OCI-LY3 (cell line): Measurements from ENCODE around the gene UNCX.

Experiments
- H2AFZ ChIP-seq: fragments of 200-600, 300-600 bp; shearing (Covaris generic); 2 replicates; pipeline ENCODE4 v1.6.0; 2014; ENCODE audit warnings: antibody characterized with exemption, low read depth, low read length
- H3K27ac ChIP-seq: fragments of 200-600, 300-600 bp; sonication (generic); 2 replicates; pipeline ENCODE4 v1.5.1; 2014; ENCODE audit warnings: mild to moderate bottlenecking, low read length, moderate library complexity, mixed read lengths
- H3K27me3 ChIP-seq: fragments of 200-600, 300-600 bp; sonication (generic); 2 replicates; pipeline ENCODE4 v1.6.1; 2014; ENCODE audit warnings: low read depth, low read length, mixed read lengths
- H3K36me3 ChIP-seq: fragments of 200-600, 300-600 bp; sonication (generic); replicated peaks from 2 replicates; pipeline ENCODE3; 2014; ENCODE audit warnings: low read depth, low read length, mixed read lengths
- H3K4me1 ChIP-seq: fragments of 300-600, 200-600 bp; sonication (generic); 2 replicates; pipeline ENCODE4 v1.6.1; 2014; ENCODE audit warnings: low read length, mixed read lengths
- H3K4me2 ChIP-seq: fragments of 200-600, 300-600 bp; sonication (generic); 2 replicates; pipeline ENCODE4 v1.6.1; 2014; ENCODE audit warnings: low read length, mixed read lengths
- H3K4me3 ChIP-seq: fragments of 300-600, 200-600 bp; sonication (generic); 2 replicates; pipeline ENCODE4 v1.5.1; 2014; ENCODE audit warnings: antibody characterized with exemption, mild to moderate bottlenecking, low read length, moderate library complexity
- H3K79me2 ChIP-seq: fragments of 300-600, 200-600 bp; shearing (Covaris generic); 2 replicates; pipeline ENCODE4 v1.6.1; 2014; ENCODE audit warnings: mild to moderate bottlenecking, low read length, mixed read lengths
- H3K9ac ChIP-seq: fragments of 300-600, 200-600 bp; shearing (Covaris generic); 2 replicates; pipeline ENCODE4 v1.6.0; 2014; ENCODE audit warnings: mild to moderate bottlenecking, low read length, moderate library complexity
- H3K9me3 ChIP-seq: fragments of 200-600, 300-600 bp; shearing (Covaris generic); 2 replicates; pipeline ENCODE4 v1.6.1; 2014; ENCODE audit warnings: low read length, mixed read lengths; ENCODE audit not compliant: insufficient read depth
- H4K20me1 ChIP-seq: fragments of 200-600, 300-600 bp; sonication (generic); 2 replicates; pipeline ENCODE4 v1.6.1; 2016; ENCODE audit warnings: low read length, mixed read lengths; ENCODE audit not compliant: insufficient read depth
- EZH2phosphoT487 ChIP-seq: fragments of 200-600 bp; shearing (Covaris generic); IDR thresholded peaks from 2 replicates; pipeline ENCODE4 v1.6.1; 2018; ENCODE audit warnings: antibody characterized with exemption, mixed run types, low read depth
- TF ChIP-seq, protein P1 (sequence below): fragments of 200-600, 300-600 bp; sonication (generic); IDR thresholded peaks from 2 replicates; pipeline ENCODE4 v1.5.1; 2014; ENCODE audit warnings: antibody characterized with exemption, low read length, low read depth

Gene UNCX

DNA sequence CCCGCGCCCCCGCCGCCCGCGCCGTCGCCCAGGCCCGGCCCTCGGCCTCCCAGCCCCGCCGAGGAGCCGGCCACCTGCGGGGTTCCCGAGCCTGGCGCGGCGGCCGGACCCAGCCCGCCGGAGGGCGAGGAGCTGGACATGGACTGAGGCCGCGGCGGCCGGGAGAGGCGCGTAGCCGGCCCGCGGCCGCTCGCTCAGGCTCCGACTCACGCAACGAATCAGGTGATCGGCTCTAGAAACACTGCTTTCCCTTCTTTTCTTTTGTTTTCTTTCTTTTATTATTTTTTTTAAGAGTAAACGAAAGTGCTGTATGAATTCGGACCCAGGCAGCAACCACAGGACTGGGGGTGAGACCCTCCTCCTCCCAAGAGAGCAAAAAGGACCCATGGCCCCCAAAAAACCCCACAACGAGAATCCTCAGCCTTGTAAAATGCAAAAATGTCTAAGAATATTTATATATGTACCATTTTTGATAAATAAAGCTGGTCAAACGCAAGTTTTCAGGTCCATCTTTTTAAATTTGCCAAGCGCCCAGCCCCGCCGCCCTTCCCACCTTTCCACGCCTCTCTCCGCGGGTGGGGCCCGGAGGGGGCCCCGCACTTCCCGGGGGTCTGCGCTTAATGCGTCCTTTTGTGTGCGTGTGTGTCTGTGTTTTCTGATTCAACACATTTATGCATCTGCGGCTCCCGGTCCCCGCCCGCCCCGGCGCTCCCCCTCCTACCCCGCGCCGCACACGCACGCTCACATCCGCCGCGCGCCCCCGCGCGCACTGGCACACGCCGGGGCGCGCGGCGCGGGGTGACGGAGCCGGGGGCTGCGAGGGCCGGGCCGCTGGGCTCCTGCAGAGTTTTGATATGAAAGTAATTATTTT is 4.4 kb downstream of the UNCX start:
- Histone ChIP-seq H3K27me3 (no peaks in the 10 kb centered on the region), H3K27ac (no peak overlapping the region), H3K9me3 (no peaks in the 10 kb centered on the region), H4K20me1 (no peaks in the 10 kb centered on the region), H3K4me2 (no peak overlapping the region), H3K9ac (no peak overlapping the region), H2AFZ (no peak overlapping the region), H3K79me2 (no peaks in the 10 kb centered on the region), H3K36me3 (no peaks in the 10 kb centered on the region), H3K4me3 (no peak overlapping the region), H3K4me1 (no peaks in the 10 kb centered on the region)
- no peak for TF ChIP-seq EZH2phosphoT487
- TF ChIP-seq, protein P1, sequence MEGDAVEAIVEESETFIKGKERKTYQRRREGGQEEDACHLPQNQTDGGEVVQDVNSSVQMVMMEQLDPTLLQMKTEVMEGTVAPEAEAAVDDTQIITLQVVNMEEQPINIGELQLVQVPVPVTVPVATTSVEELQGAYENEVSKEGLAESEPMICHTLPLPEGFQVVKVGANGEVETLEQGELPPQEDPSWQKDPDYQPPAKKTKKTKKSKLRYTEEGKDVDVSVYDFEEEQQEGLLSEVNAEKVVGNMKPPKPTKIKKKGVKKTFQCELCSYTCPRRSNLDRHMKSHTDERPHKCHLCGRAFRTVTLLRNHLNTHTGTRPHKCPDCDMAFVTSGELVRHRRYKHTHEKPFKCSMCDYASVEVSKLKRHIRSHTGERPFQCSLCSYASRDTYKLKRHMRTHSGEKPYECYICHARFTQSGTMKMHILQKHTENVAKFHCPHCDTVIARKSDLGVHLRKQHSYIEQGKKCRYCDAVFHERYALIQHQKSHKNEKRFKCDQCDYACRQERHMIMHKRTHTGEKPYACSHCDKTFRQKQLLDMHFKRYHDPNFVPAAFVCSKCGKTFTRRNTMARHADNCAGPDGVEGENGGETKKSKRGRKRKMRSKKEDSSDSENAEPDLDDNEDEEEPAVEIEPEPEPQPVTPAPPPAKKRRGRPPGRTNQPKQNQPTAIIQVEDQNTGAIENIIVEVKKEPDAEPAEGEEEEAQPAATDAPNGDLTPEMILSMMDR = no peak

DNA sequence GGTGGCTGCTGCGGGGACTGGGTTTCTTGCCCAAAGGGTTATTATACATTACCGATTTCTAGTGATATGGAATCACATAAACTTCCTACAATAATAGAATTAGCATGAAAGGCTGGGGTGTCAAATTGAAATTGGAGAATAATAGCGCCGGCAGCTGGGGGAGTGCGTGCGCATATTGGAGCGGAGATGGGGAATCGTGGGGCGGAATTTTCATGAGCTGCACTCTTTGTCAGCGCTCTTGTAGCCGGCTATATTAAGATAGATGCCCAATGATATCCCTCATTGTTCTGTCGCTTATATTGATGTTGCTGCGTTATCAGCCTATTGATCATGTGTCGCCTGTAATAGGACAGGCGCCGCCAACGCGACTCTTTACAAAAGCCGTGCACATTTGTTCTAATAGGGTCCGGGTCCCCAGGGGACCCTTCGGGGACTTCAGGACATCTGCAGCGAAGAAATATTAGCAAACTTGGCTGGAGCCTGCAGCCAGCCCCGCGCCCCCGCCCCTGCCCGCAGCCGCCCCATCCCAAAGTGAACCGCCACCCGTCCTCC is 5.1 kb downstream of the UNCX start:
- Histone ChIP-seq H3K4me3 (no peak overlapping the region), H2AFZ (no peak overlapping the region), H3K4me2 (no peak overlapping the region), H3K9me3 (no peaks in the 10 kb centered on the region), H3K4me1 (no peaks in the 10 kb centered on the region), H3K9ac (no peak overlapping the region), H3K27ac (no peak overlapping the region), H3K27me3 (no peaks in the 10 kb centered on the region), H3K36me3 (no peaks in the 10 kb centered on the region), H4K20me1 (no peaks in the 10 kb centered on the region), H3K79me2 (no peaks in the 10 kb centered on the region)
- TF ChIP-seq EZH2phosphoT487 = no peak
- TF ChIP-seq, protein P1 = no peak

DNA sequence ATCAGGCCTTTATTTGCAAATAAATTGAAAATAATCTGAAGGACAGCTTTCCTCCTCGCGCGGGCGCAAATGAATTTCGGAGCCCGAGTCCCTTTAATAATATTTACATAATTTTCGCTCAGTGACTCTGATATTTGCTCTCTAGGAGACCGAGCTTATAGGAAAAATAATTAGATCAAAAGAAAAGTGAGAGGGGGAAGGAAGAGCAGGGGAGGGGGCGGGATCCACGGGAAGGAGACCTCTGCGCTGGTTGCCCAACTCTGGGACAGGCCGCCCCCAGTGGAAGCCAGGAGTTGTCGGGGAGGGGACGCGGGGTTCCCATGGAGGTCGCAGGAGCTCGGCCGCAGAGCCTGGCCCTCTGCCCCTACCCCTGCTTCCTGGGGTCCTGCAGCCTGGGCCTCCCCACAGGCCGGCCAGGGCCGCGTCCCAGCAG is 5.8 kb downstream of the UNCX start:
- Histone ChIP-seq H3K4me3 (no peak overlapping the region), H3K27ac (no peak overlapping the region), H3K4me2 (no peak overlapping the region), H3K36me3 (no peaks in the 10 kb centered on the region), H3K4me1 (no peaks in the 10 kb centered on the region), H3K9ac (no peak overlapping the region), H4K20me1 (no peaks in the 10 kb centered on the region), H3K79me2 (no peaks in the 10 kb centered on the region), H2AFZ (no peak overlapping the region), H3K9me3 (no peaks in the 10 kb centered on the region), H3K27me3 (no peaks in the 10 kb centered on the region)
- no peak for TF ChIP-seq EZH2phosphoT487
- TF ChIP-seq, protein P1 = no peak

DNA sequence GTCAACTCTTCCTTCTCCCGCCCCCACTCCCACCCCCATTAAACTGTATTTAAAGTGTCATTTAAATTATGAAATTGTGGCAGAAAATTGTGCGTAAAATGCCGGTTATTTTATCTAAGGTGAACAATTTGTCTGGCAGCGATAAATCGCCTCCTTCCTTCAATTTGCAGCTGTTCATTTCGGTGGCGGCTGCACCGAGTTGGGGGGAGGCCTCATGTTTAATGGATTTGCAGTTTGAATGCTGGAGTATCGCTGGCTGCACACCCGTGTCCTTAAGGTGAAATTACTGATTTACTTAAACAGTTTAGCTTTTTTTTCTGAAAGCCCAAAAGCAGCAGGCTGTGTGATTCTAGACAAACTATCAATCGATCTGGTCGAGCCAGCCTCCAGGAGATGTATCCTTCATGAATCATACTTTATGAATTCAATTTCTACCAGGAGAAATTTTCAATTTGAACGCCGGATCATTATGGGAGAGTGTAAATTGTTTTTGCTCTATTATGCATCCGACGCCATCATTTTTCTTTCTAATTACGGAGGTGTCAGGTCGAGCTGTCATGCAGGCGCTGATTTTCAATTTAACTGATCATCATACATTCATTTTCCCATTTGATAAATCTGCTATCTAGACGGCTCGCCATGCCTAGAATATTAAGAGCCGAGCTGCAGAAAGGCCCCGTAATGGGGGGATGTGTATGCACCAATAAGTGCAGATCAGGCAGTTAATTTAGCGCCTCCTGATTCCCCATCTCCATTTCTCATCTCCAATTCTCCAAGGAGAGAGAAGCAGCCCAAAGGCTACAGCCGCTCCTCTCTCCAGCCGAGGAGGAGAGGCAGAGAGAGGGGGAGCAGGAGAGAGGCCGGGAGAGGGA is 6.5 kb downstream of the UNCX start:
- TF ChIP-seq, protein P1 = no peak
- no peak for TF ChIP-seq EZH2phosphoT487
- H3K9ac ChIP-seq = no peak overlapping the region
- no peak overlapping the region for H2AFZ ChIP-seq
- no peak overlapping the region for H3K27ac ChIP-seq
- no peaks in the 10 kb centered on the region for H3K79me2 ChIP-seq
- no peaks in the 10 kb centered on the region for H3K27me3 ChIP-seq
- no peaks in the 10 kb centered on the region for H3K9me3 ChIP-seq
- no peak overlapping the region for H3K4me3 ChIP-seq
- H3K36me3 ChIP-seq = no peaks in the 10 kb centered on the region
- H3K4me2 ChIP-seq = no peak overlapping the region
- no peaks in the 10 kb centered on the region for H4K20me1 ChIP-seq
- H3K4me1 ChIP-seq = no peaks in the 10 kb centered on the region
